Neural cell (in vitro differentiated cells): ENCODE data around the gene EHMT1. TPM values are rescaled to one million over a fixed set of nuclear protein-coding genes. Genes with fewer than 3 reads are reported as not detected.

Experiments used
- H2AFZ ChIP-seq: fragments of 200-600, 300-800 bp; sonication (generic), shearing (Covaris generic); 2 replicates; pipeline ENCODE4 v1.6.0; 2014; ENCODE audit warnings: low read depth, mild to moderate bottlenecking, antibody characterized with exemption, low read length, moderate library complexity
- H3F3A ChIP-seq: fragments of 200-600 bp; shearing (Covaris generic); 2 replicates; pipeline ENCODE4 v1.6.1; 2016; ENCODE audit warnings: mild to moderate bottlenecking, moderate library complexity, mixed read lengths, antibody characterized with exemption, low read length; ENCODE audit not compliant: insufficient read depth, poor library complexity, severe bottlenecking
- H3K27ac ChIP-seq: fragments of 200-600, 300-800 bp; sonication (generic), shearing (Covaris generic); 2 replicates; pipeline ENCODE4 v1.5.1; 2014; ENCODE audit warnings: mild to moderate bottlenecking, low read length, moderate library complexity
- H3K27me3 ChIP-seq: fragments of 300-800, 200-600 bp; sonication (generic), shearing (Covaris generic); 2 replicates; pipeline ENCODE4 v1.6.0; 2014; ENCODE audit warnings: mild to moderate bottlenecking, low read depth, low read length, moderate library complexity; ENCODE audit not compliant: insufficient read depth
- H3K36me3 ChIP-seq: fragments of 300-800, 200-600 bp; sonication (generic), shearing (Covaris generic); 2 replicates; pipeline ENCODE4 v1.5.1; 2014; ENCODE audit warnings: mild to moderate bottlenecking, antibody characterized with exemption, low read length, moderate library complexity; ENCODE audit not compliant: insufficient read depth
- H3K4me2 ChIP-seq: fragments of 300-800, 200-600 bp; sonication (generic), shearing (Covaris generic); 2 replicates; pipeline ENCODE4 v1.6.0; 2014; ENCODE audit warnings: mild to moderate bottlenecking, low read length
- H3K4me3 ChIP-seq: fragments of 300-800, 200-600 bp; sonication (generic), shearing (Covaris generic); 2 replicates; pipeline ENCODE4 v1.5.1; 2014; ENCODE audit warnings: mild to moderate bottlenecking, low read length, moderate library complexity
- H3K79me2 ChIP-seq: fragments of 200-600 bp; shearing (Covaris generic); replicated peaks from 2 replicates; pipeline ENCODE4 v1.6.0; 2014; ENCODE audit warnings: mild to moderate bottlenecking, low read length, moderate library complexity; ENCODE audit not compliant: insufficient read depth
- H3K9ac ChIP-seq: fragments of 300-800, 200-600 bp; sonication (generic), shearing (Covaris generic); 2 replicates; pipeline ENCODE4 v1.6.1; 2016; ENCODE audit warnings: mild to moderate bottlenecking, low read length, mixed read lengths
- H3K9me2 ChIP-seq: fragments of 200-600 bp; shearing (Covaris generic); 2 replicates; pipeline ENCODE4 v1.6.1; 2016; ENCODE audit warnings: mild to moderate bottlenecking, low read length, mixed read lengths; ENCODE audit not compliant: insufficient read depth
- H3K9me3 ChIP-seq: fragments of 200-600, 300-800 bp; sonication (generic), shearing (Covaris generic); 2 replicates; pipeline ENCODE4 v1.6.1; 2016; ENCODE audit warnings: mild to moderate bottlenecking, mixed run types, low read length, moderate library complexity, mixed read lengths
- H4K20me1 ChIP-seq: fragments of 200-600 bp; shearing (Covaris generic); 2 replicates; pipeline ENCODE4 v1.6.1; 2016; ENCODE audit warnings: mild to moderate bottlenecking, mixed run types; ENCODE audit not compliant: insufficient read depth
- EP300 ChIP-seq: fragments of 450-650 bp; conservative IDR thresholded peaks from 2 replicates; pipeline ENCODE4 v1.6.1; 2014; ENCODE audit warnings: antibody characterized with exemption, mild to moderate bottlenecking, moderate library complexity; ENCODE audit not compliant: poor library complexity, severe bottlenecking
- EZH2 ChIP-seq: fragments of 200-600, 300-800 bp; shearing (Covaris generic), sonication (generic); IDR thresholded peaks from 2 replicates; pipeline ENCODE4 v1.6.1; 2014; ENCODE audit warnings: antibody characterized with exemption, low read length, borderline replicate concordance, mild to moderate bottlenecking; ENCODE audit not compliant: insufficient read depth, poor library complexity, severe bottlenecking
- MXI1 ChIP-seq: fragments of 450-650 bp; conservative IDR thresholded peaks from 2 replicates; pipeline ENCODE4 v1.6.1; 2014; ENCODE audit warnings: antibody characterized with exemption, mild to moderate bottlenecking; ENCODE audit not compliant: poor library complexity, severe bottlenecking
- POLR2AphosphoS5 ChIP-seq: IDR thresholded peaks from 2 replicates; pipeline ENCODE4 v1.6.1; 2012
- RAD21 ChIP-seq: fragments of 450-650 bp; conservative IDR thresholded peaks from 2 replicates; pipeline ENCODE4 v1.6.1; 2014; ENCODE audit warnings: antibody characterized with exemption, mild to moderate bottlenecking, moderate library complexity
- SMC3 ChIP-seq: fragments of 450-650 bp; conservative IDR thresholded peaks from 2 replicates; pipeline ENCODE4 v1.6.1; 2014; ENCODE audit warnings: antibody characterized with exemption, mild to moderate bottlenecking, moderate library complexity; ENCODE audit not compliant: poor library complexity
- TAF1 ChIP-seq: IDR thresholded peaks from 2 replicates; pipeline ENCODE4 v1.6.1; 2012; ENCODE audit warnings: low read depth
- polyA plus RNA-seq: library from polyadenylated mRNA; depleted of rRNA; stranded (reverse); fragments of >200 nt; gene quantifications from 2 replicates; pipeline ENCODE4 v1.2.3, GENCODE V29; 2014
- TF ChIP-seq, protein P1 (sequence below): fragments of 450-650 bp; IDR thresholded peaks from 2 replicates; pipeline ENCODE4 v1.5.1; 2014; ENCODE audit warnings: antibody characterized with exemption, mild to moderate bottlenecking, moderate library complexity; ENCODE audit not compliant: poor library complexity, severe bottlenecking
- TF ChIP-seq, protein P2 (sequence below): IDR thresholded peaks from 2 replicates; pipeline ENCODE4 v1.6.1; 2012; ENCODE audit warnings: borderline replicate concordance

The EHMT1 gene
- polyA plus RNA-seq, 1 donor from 2014 or later = 53.0 TPM

DNA sequence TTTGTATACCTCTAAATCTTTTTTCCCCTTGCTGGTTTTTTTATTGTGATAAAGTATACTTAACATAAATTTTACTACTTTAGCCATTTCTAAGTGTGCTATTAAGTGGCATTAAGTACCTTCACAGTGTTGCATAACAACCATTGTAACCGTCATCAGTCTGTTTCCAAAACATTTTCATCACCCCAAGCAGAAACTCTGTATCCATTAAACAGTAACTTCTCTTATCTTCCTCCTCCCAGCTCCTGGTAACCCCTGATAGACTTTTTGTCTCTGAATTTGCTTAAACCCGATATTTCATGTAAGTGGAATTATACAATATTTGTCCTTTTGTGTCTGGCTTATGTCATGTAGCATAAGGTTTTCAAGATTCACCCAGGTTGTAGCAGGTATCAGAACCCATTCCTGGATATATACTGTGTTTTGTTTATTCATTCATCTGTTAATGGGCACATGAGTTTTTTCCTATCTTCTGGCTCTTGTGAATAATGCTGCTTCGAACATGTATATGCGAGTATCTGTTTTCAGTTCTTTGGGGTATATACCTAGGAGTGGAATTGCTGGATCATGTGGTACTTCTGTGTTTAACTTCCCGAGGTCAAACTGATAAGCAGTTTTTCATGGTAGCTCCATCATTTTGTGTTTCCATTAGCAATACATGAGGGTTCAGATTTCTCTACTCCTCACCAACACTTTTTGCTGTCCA lies 66.4 kb downstream of the EHMT1 start:
- no peaks in the 10 kb centered on the region for H3K36me3 ChIP-seq
- no peaks in the 10 kb centered on the region for H3K27me3 ChIP-seq
- H3K4me2 ChIP-seq = no peak overlapping the region
- no peak overlapping the region for H3K9ac ChIP-seq
- H2AFZ ChIP-seq = no peak overlapping the region
- TF ChIP-seq SMC3 (no peak), EZH2 (no peak), RAD21 (no peak), EP300 (no peak), POLR2AphosphoS5 (no peak), MXI1 (no peak)
- TF ChIP-seq, protein P1, sequence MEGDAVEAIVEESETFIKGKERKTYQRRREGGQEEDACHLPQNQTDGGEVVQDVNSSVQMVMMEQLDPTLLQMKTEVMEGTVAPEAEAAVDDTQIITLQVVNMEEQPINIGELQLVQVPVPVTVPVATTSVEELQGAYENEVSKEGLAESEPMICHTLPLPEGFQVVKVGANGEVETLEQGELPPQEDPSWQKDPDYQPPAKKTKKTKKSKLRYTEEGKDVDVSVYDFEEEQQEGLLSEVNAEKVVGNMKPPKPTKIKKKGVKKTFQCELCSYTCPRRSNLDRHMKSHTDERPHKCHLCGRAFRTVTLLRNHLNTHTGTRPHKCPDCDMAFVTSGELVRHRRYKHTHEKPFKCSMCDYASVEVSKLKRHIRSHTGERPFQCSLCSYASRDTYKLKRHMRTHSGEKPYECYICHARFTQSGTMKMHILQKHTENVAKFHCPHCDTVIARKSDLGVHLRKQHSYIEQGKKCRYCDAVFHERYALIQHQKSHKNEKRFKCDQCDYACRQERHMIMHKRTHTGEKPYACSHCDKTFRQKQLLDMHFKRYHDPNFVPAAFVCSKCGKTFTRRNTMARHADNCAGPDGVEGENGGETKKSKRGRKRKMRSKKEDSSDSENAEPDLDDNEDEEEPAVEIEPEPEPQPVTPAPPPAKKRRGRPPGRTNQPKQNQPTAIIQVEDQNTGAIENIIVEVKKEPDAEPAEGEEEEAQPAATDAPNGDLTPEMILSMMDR = no peak
- TF ChIP-seq, protein P2, sequence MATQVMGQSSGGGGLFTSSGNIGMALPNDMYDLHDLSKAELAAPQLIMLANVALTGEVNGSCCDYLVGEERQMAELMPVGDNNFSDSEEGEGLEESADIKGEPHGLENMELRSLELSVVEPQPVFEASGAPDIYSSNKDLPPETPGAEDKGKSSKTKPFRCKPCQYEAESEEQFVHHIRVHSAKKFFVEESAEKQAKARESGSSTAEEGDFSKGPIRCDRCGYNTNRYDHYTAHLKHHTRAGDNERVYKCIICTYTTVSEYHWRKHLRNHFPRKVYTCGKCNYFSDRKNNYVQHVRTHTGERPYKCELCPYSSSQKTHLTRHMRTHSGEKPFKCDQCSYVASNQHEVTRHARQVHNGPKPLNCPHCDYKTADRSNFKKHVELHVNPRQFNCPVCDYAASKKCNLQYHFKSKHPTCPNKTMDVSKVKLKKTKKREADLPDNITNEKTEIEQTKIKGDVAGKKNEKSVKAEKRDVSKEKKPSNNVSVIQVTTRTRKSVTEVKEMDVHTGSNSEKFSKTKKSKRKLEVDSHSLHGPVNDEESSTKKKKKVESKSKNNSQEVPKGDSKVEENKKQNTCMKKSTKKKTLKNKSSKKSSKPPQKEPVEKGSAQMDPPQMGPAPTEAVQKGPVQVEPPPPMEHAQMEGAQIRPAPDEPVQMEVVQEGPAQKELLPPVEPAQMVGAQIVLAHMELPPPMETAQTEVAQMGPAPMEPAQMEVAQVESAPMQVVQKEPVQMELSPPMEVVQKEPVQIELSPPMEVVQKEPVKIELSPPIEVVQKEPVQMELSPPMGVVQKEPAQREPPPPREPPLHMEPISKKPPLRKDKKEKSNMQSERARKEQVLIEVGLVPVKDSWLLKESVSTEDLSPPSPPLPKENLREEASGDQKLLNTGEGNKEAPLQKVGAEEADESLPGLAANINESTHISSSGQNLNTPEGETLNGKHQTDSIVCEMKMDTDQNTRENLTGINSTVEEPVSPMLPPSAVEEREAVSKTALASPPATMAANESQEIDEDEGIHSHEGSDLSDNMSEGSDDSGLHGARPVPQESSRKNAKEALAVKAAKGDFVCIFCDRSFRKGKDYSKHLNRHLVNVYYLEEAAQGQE = no peak
- H3K79me2 ChIP-seq = peaks cover 75% of the 10 kb centered on the region
- no peak overlapping the region for H3K27ac ChIP-seq
- H3F3A ChIP-seq = no peaks in the 10 kb centered on the region
- H3K4me3 ChIP-seq = no peak overlapping the region
- peaks cover 3% of the 10 kb centered on the region for H4K20me1 ChIP-seq
- H3K9me3 ChIP-seq = no peaks in the 10 kb centered on the region
- H3K9me2 ChIP-seq = no peaks in the 10 kb centered on the region

GRCh38 chr9:137685741-137686420 lies 67.1 kb downstream of the EHMT1 start:
- Histone ChIP-seq H3K27me3 (no peaks in the 10 kb centered on the region), H3K27ac (no peak overlapping the region), H3K36me3 (no peaks in the 10 kb centered on the region), H3K79me2 (peaks cover 72% of the 10 kb centered on the region), H2AFZ (no peak overlapping the region), H3K9me3 (no peaks in the 10 kb centered on the region), H3K4me3 (no peak overlapping the region), H3K9ac (no peak overlapping the region), H3K9me2 (no peaks in the 10 kb centered on the region), H4K20me1 (peaks cover 3% of the 10 kb centered on the region), H3F3A (peaks cover under 1% of the 10 kb centered on the region), H3K4me2 (no peak overlapping the region)
- TF ChIP-seq RAD21 = no peak
- TF ChIP-seq, protein P2 = no peak
- TF ChIP-seq EP300 = no peak
- no peak for TF ChIP-seq TAF1
- TF ChIP-seq POLR2AphosphoS5 = no peak
- TF ChIP-seq, protein P1 = no peak
- no peak for TF ChIP-seq MXI1
- no peak for TF ChIP-seq EZH2
- TF ChIP-seq SMC3 = no peak
